Astrocyte (in vitro differentiated cells and primary cell): Measurements from ENCODE around the gene OSBPL2. TPM values are rescaled to one million over a fixed set of nuclear protein-coding genes. Genes with fewer than 3 reads are reported as not detected.

Experiments used
- DNase-seq: peaks from one replicate; pipeline ENCODE4 v3.0.0-alpha.2; 2010; ENCODE audit warnings: low read depth
- FAIRE-seq: peaks from 2 replicates; lab custom pipeline; 2011; peaks lifted over from hg19 to GRCh38; lab: Jason Lieb, UNC
- H2AFZ ChIP-seq: 2 replicates; pipeline ENCODE4 v1.6.0; 2012; ENCODE audit warnings: low read depth, low read length, inconsistent platforms
- H3K27ac ChIP-seq: 2 replicates; pipeline ENCODE4 v1.5.1; 2011; ENCODE audit warnings: low read depth, low read length, inconsistent platforms
- H3K27me3 ChIP-seq: 2 replicates; pipeline ENCODE4 v1.6.0; 2011; ENCODE audit warnings: low read length, inconsistent platforms; ENCODE audit not compliant: insufficient read depth
- H3K36me3 ChIP-seq: 2 replicates; pipeline ENCODE4 v1.5.1; 2011; ENCODE audit warnings: low read length, inconsistent platforms; ENCODE audit not compliant: insufficient read depth
- H3K4me1 ChIP-seq: 2 replicates; pipeline ENCODE4 v1.5.1; 2011; ENCODE audit warnings: low read length, inconsistent platforms; ENCODE audit not compliant: insufficient read depth
- H3K4me2 ChIP-seq: 2 replicates; pipeline ENCODE4 v1.6.0; 2012; ENCODE audit warnings: low read length, inconsistent platforms
- H3K4me3 ChIP-seq: 2 replicates; pipeline ENCODE4 v1.5.1; 2011; ENCODE audit warnings: low read depth, mild to moderate bottlenecking, low read length, inconsistent platforms; ENCODE audit not compliant: insufficient read depth
- H3K79me2 ChIP-seq: 2 replicates; pipeline ENCODE4 v1.6.0; 2012; ENCODE audit warnings: mild to moderate bottlenecking, low read length, inconsistent platforms; ENCODE audit not compliant: insufficient read depth
- H3K9ac ChIP-seq: 2 replicates; pipeline ENCODE4 v1.6.0; 2012; ENCODE audit warnings: mild to moderate bottlenecking, low read length, inconsistent platforms
- H3K9me3 ChIP-seq: 2 replicates; pipeline ENCODE4 v1.5.1; 2012; ENCODE audit warnings: low read depth, mild to moderate bottlenecking, low read length, inconsistent platforms; ENCODE audit not compliant: insufficient read depth
- H4K20me1 ChIP-seq: 2 replicates; pipeline ENCODE4 v1.6.0; 2012; ENCODE audit warnings: low read length, inconsistent platforms; ENCODE audit not compliant: insufficient read depth
- H3K27ac Mint-ChIP-seq: one replicate; pipeline ENCODE4 v1.8.0; 2021; ENCODE audit warnings: mild to moderate bottlenecking, mixed read lengths; ENCODE audit not compliant: unreplicated experiment
- H3K27me3 Mint-ChIP-seq: one replicate; pipeline ENCODE4 v1.8.0; 2021; ENCODE audit warnings: low read depth, mixed read lengths; ENCODE audit not compliant: unreplicated experiment
- H3K36me3 Mint-ChIP-seq: one replicate; pipeline ENCODE4 v1.8.0; 2021; ENCODE audit warnings: low read depth, mixed read lengths; ENCODE audit not compliant: unreplicated experiment
- H3K4me1 Mint-ChIP-seq: one replicate; pipeline ENCODE4 v1.8.0; 2021; ENCODE audit warnings: low read depth, mixed read lengths; ENCODE audit not compliant: unreplicated experiment
- H3K4me3 Mint-ChIP-seq: one replicate; pipeline ENCODE4 v1.8.0; 2021; ENCODE audit warnings: mild to moderate bottlenecking, moderate library complexity, mixed read lengths; ENCODE audit not compliant: unreplicated experiment
- H3K9me3 Mint-ChIP-seq: one replicate; pipeline ENCODE4 v1.8.0; 2021; ENCODE audit warnings: mild to moderate bottlenecking, mixed read lengths; ENCODE audit not compliant: unreplicated experiment
- EZH2 ChIP-seq: IDR thresholded peaks from 2 replicates; pipeline ENCODE4 v1.6.1; 2012; ENCODE audit warnings: mild to moderate bottlenecking, low read length, inconsistent platforms; ENCODE audit not compliant: insufficient read depth
- total RNA-seq: library from RNA; stranded (reverse); gene quantifications from 2 replicates; pipeline ENCODE4 v1.2.1, GENCODE V29; 2021
- TF ChIP-seq, protein P1 (sequence below): IDR thresholded peaks from 2 replicates; pipeline ENCODE4 v1.5.1; 2011; ENCODE audit warnings: low read depth, mild to moderate bottlenecking, inconsistent platforms, low read length, moderate library complexity; ENCODE audit not compliant: insufficient read depth

Gene OSBPL2
- total RNA-seq, 1 donor from 2014 or later, result 60.3 TPM

DNA sequence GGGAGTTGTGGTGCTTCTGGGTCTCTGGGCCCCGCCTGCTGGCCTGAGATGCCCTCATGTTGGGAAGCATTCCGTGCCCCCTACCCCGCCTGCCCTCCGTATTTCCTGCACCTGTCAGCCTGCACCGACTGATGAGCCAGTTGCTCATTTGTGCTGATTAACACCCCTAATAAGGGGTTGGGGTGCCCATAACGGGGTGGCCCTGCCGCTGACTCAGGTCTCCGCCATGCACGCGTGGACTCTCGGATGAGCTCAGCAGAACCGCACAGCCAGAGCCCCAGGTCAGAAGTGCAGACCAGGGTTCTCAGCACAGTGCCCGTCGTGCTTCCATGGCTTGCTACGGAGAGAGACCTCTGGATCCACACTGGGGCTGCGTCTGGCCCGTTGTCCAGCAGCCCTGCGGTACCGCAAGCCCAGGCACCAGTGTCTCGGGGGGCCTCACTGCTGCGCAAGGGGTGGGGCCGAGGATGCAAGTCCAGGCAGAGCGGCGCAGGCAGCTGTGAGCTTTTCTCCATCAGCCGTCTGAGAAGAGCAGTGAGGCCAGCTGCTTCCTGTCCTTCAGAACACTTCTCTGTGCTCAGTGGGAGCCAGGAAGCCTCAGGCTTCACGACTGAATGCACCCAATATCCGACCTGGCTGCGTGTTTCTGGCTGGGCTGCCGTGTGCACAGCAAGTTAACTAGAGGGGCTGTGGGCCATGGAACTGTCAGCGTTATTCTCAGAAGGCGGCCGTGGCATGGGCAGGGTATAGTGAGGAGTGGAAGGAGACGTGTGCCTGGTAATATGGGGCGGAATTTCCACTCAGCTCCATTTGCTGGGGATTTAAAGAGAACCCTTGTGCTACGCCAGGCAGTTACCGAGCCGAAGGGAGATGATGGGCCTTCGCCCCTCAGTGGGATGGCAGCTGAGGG, 36.9 kb upstream of the OSBPL2 start:
- Histone ChIP-seq H3K4me2 (no peak overlapping the region), H3K79me2 (no peaks in the 10 kb centered on the region), H4K20me1 (peaks cover 6% of the 10 kb centered on the region), H3K9ac (no peak overlapping the region), H2AFZ (no peak overlapping the region), H3K27ac (no peak overlapping the region), H3K9me3 (no peaks in the 10 kb centered on the region), H3K4me3 (no peak overlapping the region), H3K27me3 (no peaks in the 10 kb centered on the region), H3K36me3 (peaks cover 9% of the 10 kb centered on the region), H3K4me1 (peaks cover 8% of the 10 kb centered on the region)
- Mint-ChIP-seq H3K9me3 (no peaks in the 10 kb centered on the region), H3K36me3 (peaks cover 27% of the 10 kb centered on the region), H3K27me3 (no peaks in the 10 kb centered on the region), H3K4me3 (no peak overlapping the region), H3K27ac (no peak overlapping the region), H3K4me1 (no peaks in the 10 kb centered on the region)
- TF ChIP-seq, protein P1, sequence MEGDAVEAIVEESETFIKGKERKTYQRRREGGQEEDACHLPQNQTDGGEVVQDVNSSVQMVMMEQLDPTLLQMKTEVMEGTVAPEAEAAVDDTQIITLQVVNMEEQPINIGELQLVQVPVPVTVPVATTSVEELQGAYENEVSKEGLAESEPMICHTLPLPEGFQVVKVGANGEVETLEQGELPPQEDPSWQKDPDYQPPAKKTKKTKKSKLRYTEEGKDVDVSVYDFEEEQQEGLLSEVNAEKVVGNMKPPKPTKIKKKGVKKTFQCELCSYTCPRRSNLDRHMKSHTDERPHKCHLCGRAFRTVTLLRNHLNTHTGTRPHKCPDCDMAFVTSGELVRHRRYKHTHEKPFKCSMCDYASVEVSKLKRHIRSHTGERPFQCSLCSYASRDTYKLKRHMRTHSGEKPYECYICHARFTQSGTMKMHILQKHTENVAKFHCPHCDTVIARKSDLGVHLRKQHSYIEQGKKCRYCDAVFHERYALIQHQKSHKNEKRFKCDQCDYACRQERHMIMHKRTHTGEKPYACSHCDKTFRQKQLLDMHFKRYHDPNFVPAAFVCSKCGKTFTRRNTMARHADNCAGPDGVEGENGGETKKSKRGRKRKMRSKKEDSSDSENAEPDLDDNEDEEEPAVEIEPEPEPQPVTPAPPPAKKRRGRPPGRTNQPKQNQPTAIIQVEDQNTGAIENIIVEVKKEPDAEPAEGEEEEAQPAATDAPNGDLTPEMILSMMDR, result no peak
- TF ChIP-seq EZH2, result no peak
- FAIRE-seq, result no peak
- no peak for DNase-seq

DNA sequence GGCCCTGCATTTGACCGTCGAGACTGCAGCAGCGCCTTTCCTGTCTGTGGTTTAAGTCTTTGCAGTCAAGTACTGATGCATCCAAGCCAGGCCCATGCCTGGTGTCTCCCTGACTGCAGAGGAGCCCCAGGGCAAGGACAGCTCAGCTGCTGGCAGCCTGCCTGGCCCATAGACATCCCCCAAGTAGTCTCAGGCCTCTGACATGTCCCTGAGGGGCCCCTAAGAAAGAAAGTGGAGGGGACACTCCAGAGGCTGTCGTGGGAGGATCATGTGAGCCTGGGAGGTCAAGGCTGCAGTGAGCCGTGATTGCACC, 36.3 kb upstream of the OSBPL2 start:
- Mint-ChIP-seq H3K27me3 (no peaks in the 10 kb centered on the region), H3K4me3 (no peak overlapping the region), H3K27ac (no peak overlapping the region), H3K9me3 (no peaks in the 10 kb centered on the region), H3K4me1 (no peaks in the 10 kb centered on the region), H3K36me3 (peaks cover 28% of the 10 kb centered on the region)
- H3K4me3 ChIP-seq, result no peak overlapping the region
- TF ChIP-seq EZH2, result no peak
- TF ChIP-seq, protein P1, result no peak
- no peak overlapping the region for H3K27ac ChIP-seq
- no peaks in the 10 kb centered on the region for H3K79me2 ChIP-seq
- FAIRE-seq, result no peak
- no peak overlapping the region for H3K9ac ChIP-seq
- H3K27me3 ChIP-seq, result no peaks in the 10 kb centered on the region
- H3K9me3 ChIP-seq, result no peaks in the 10 kb centered on the region
- no peak overlapping the region for H2AFZ ChIP-seq
- peaks cover 9% of the 10 kb centered on the region for H3K36me3 ChIP-seq
- peaks cover 6% of the 10 kb centered on the region for H4K20me1 ChIP-seq
- peaks cover 8% of the 10 kb centered on the region for H3K4me1 ChIP-seq
- DNase-seq, result no peak
- no peak overlapping the region for H3K4me2 ChIP-seq
